Left ventricle myocardium inferior (tissue), 1 donor: ENCODE data around the gene DNAH8. TPM values are rescaled to one million over a fixed set of nuclear protein-coding genes. Genes with fewer than 3 reads are reported as not detected.

Source experiments
- DNase-seq: peaks from one replicate; pipeline ENCODE4 v3.0.0-alpha.2; 2020
- H3K27ac ChIP-seq: fragments of 200-600 bp; replicated peaks from 2 replicates; pipeline ENCODE4 v1.8.0; 2021
- H3K27me3 ChIP-seq: fragments of 200-600 bp; 2 replicates; pipeline ENCODE4 v1.8.0; 2021; ENCODE audit warnings: low read depth
- H3K36me3 ChIP-seq: fragments of 200-600 bp; 2 replicates; pipeline ENCODE4 v1.8.0; 2021
- H3K4me1 ChIP-seq: fragments of 200-600 bp; 2 replicates; pipeline ENCODE4 v1.8.0; 2021
- H3K4me3 ChIP-seq: fragments of 200-600 bp; 2 replicates; pipeline ENCODE4 v1.8.0; 2021; ENCODE audit warnings: mild to moderate bottlenecking, moderate library complexity
- H3K9me3 ChIP-seq: fragments of 200-600 bp; replicated peaks from 2 replicates; pipeline ENCODE4 v1.8.0; 2021
- CTCF ChIP-seq: fragments of 200-600 bp; IDR thresholded peaks from 2 replicates; pipeline ENCODE4 v1.8.0; 2021; ENCODE audit warnings: antibody characterized with exemption, mild to moderate bottlenecking, borderline replicate concordance
- intact Hi-C: fragments of 100-400 bp; cut with micrococcal nuclease; formaldehyde crosslinking; loops from one replicate; pipeline ENCODE4 v1.11.0; 2022
- total RNA-seq: library from RNA; stranded (reverse); fragmentation: NEBNext Ultra II Directional; extraction: Animal tissue kit (Norgen Biotek cat#: 25700); gene quantifications from one replicate; pipeline ENCODE4 v1.2.1, GENCODE V29; 2021
- donor health status: DM: no; HTN: yes; CAD: no; lungs with severe emphysema.

DNAH8 gene
- total RNA-seq, 1 donor from 2014 or later: 0.03 TPM

GRCh38 chr6:38978139-38978704 is 263.1 kb downstream of the DNAH8 start:
- H3K36me3 ChIP-seq: no peaks in the 10 kb centered on the region
- intact Hi-C loops: loop anchor here (10.0 kb wide), 2 partner anchors 103 to 327 kb away; no protein-coding TSS in a partner anchor
- H3K4me1 ChIP-seq: peaks cover 21% of the 10 kb centered on the region
- no peaks in the 10 kb centered on the region for H3K9me3 ChIP-seq
- H3K27me3 ChIP-seq: peaks cover 46% of the 10 kb centered on the region
- TF ChIP-seq CTCF: no peak
- no peak overlapping the region for H3K4me3 ChIP-seq
- DNase-seq: no peak
- H3K27ac ChIP-seq: no peak overlapping the region

- Histone ChIP-seq H3K4me1 (no peaks in the 10 kb centered on the region), H3K4me3 (no peak overlapping the region), H3K27ac (no peak overlapping the region), H3K36me3 (no peaks in the 10 kb centered on the region), H3K27me3 (peaks cover 60% of the 10 kb centered on the region), H3K9me3 (no peaks in the 10 kb centered on the region)
- no peak for TF ChIP-seq CTCF
- intact Hi-C loops: no loop called here
- DNase-seq: no peak
Measured at GRCh38 chr6:38982470-38982869, 267.4 kb downstream of the DNAH8 start.

- Histone ChIP-seq H3K27me3 (peaks cover 47% of the 10 kb centered on the region), H3K4me1 (no peaks in the 10 kb centered on the region), H3K4me3 (no peak overlapping the region), H3K27ac (no peak overlapping the region), H3K36me3 (no peaks in the 10 kb centered on the region), H3K9me3 (no peaks in the 10 kb centered on the region)
- no peak for TF ChIP-seq CTCF
- intact Hi-C loops: no loop called here
- DNase-seq: no peak
Measured at GRCh38 chr6:38984723-38985122, 269.6 kb downstream of the DNAH8 start.

GRCh38 chr6:38985839-38986238 is 270.7 kb downstream of the DNAH8 start:
- no peak for TF ChIP-seq CTCF
- intact Hi-C loops: no loop called here
- Histone ChIP-seq H3K9me3 (no peaks in the 10 kb centered on the region), H3K27me3 (peaks cover 43% of the 10 kb centered on the region), H3K4me1 (no peaks in the 10 kb centered on the region), H3K27ac (no peak overlapping the region), H3K36me3 (no peaks in the 10 kb centered on the region), H3K4me3 (no peak overlapping the region)
- no peak for DNase-seq

- no peaks in the 10 kb centered on the region for H3K4me1 ChIP-seq
- no peaks in the 10 kb centered on the region for H3K36me3 ChIP-seq
- peaks cover 34% of the 10 kb centered on the region for H3K27me3 ChIP-seq
- intact Hi-C loops: no loop called here
- H3K9me3 ChIP-seq: no peaks in the 10 kb centered on the region
- no peak for DNase-seq
- no peak overlapping the region for H3K4me3 ChIP-seq
- no peak for TF ChIP-seq CTCF
- H3K27ac ChIP-seq: no peak overlapping the region
Measured at GRCh38 chr6:38987503-38987902, 272.4 kb downstream of the DNAH8 start.
